ENCODE measurements around the gene CABP1.
A peak's percentile ranks its signal among the peaks of the same experiment; 100 is the strongest.

CABP1 gene

GRCh38 chr12:120696626-120697025 lies 56.2 kb downstream of the CABP1 start:
- no peak for DNase-seq

- DNase-seq = no peak
Observed at GRCh38 chr12:120697344-120697743, 56.9 kb downstream of the CABP1 start.

GRCh38 chr12:120698665-120699064 lies 58.2 kb downstream of the CABP1 start:
- no peak for DNase-seq

GRCh38 chr12:120699553-120699952 lies 59.1 kb downstream of the CABP1 start:
- no peak for DNase-seq

- no peak for DNase-seq
Observed at GRCh38 chr12:120700886-120701285, 60.5 kb downstream of the CABP1 start.

GRCh38 chr12:120702637-120703036 lies 62.2 kb downstream of the CABP1 start:
- DNase-seq = no peak

- no peak for DNase-seq
Observed at GRCh38 chr12:120703311-120703942, 63.0 kb downstream of the CABP1 start.

GRCh38 chr12:120705618-120706017 lies 65.2 kb downstream of the CABP1 start:
- DNase-seq = no peak

- no peak for DNase-seq
Observed at GRCh38 chr12:120706029-120706428, 65.6 kb downstream of the CABP1 start.

- no peak for DNase-seq
Observed at GRCh38 chr12:120708651-120709050, 68.2 kb downstream of the CABP1 start.

- peak in 1 of 2 experiments; percentile 56 for DNase-seq
Observed at GRCh38 chr12:120710031-120710804, 69.8 kb downstream of the CABP1 start, which contains the start of gene UNC119B. Gene UNC119B (plus strand): TSS chr12:120710458. CDS start chr12:120710475, 17 bp downstream.

GRCh38 chr12:120710805-120711296 lies 70.4 kb downstream of the CABP1 start:
- DNase-seq = no peak

- DNase-seq = no peak
Observed at GRCh38 chr12:120711411-120711810, 71.0 kb downstream of the CABP1 start.

GRCh38 chr12:120712610-120713009 lies 72.2 kb downstream of the CABP1 start:
- no peak for DNase-seq

GRCh38 chr12:120713861-120714482 lies 73.5 kb downstream of the CABP1 start:
- DNase-seq = peak; percentile 13 to 81

All from NCI-H446 (cell line).